SK-N-SH treated with all-trans-retinoic acid at 6 μM for 48 hours (cell line): ENCODE results near the gene PALLD.

Experiments used
- ZNF8 ChIP-seq: fragments of 450-650 bp; formaldehyde crosslinking; IDR thresholded peaks from 2 replicates; pipeline ENCODE4 v1.5.0; 2020; ENCODE audit warnings: mild to moderate bottlenecking, moderate library complexity
- TF ChIP-seq, protein P1 (sequence below): fragments of 250-450 bp; sonication (Bioruptor Pico); IDR thresholded peaks from 2 replicates; pipeline ENCODE4 v1.8.0; 2020; ENCODE audit warnings: mild to moderate bottlenecking, moderate library complexity, borderline replicate concordance
- TF ChIP-seq, protein P2 (sequence below): fragments of 250-450 bp; sonication (Bioruptor Pico); IDR thresholded peaks from 2 replicates; pipeline ENCODE4 v1.5.1; 2021; ENCODE audit warnings: mild to moderate bottlenecking, moderate library complexity

GRCh38 chr4:168507178-168507815 is 10.4 kb downstream of the PALLD start:
- TF ChIP-seq, protein P1, sequence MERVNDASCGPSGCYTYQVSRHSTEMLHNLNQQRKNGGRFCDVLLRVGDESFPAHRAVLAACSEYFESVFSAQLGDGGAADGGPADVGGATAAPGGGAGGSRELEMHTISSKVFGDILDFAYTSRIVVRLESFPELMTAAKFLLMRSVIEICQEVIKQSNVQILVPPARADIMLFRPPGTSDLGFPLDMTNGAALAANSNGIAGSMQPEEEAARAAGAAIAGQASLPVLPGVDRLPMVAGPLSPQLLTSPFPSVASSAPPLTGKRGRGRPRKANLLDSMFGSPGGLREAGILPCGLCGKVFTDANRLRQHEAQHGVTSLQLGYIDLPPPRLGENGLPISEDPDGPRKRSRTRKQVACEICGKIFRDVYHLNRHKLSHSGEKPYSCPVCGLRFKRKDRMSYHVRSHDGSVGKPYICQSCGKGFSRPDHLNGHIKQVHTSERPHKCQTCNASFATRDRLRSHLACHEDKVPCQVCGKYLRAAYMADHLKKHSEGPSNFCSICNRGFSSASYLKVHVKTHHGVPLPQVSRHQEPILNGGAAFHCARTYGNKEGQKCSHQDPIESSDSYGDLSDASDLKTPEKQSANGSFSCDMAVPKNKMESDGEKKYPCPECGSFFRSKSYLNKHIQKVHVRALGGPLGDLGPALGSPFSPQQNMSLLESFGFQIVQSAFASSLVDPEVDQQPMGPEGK (CRISPR knock-in tag), result no peak
- TF ChIP-seq ZNF8 (CRISPR knock-in tag), result no peak
- TF ChIP-seq, protein P2, sequence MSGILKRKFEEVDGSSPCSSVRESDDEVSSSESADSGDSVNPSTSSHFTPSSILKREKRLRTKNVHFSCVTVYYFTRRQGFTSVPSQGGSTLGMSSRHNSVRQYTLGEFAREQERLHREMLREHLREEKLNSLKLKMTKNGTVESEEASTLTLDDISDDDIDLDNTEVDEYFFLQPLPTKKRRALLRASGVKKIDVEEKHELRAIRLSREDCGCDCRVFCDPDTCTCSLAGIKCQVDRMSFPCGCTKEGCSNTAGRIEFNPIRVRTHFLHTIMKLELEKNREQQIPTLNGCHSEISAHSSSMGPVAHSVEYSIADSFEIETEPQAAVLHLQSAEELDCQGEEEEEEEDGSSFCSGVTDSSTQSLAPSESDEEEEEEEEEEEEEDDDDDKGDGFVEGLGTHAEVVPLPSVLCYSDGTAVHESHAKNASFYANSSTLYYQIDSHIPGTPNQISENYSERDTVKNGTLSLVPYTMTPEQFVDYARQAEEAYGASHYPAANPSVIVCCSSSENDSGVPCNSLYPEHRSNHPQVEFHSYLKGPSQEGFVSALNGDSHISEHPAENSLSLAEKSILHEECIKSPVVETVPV (CRISPR knock-in tag), result no peak
